Tibial nerve (tissue), 4 donors: ENCODE data around the gene GLT8D1.
A peak's percentile ranks its signal among the peaks of the same experiment; 100 is the strongest.

Experiments used
- EP300 ChIP-seq, 2 donors: sonication (generic); formaldehyde crosslinking; IDR thresholded peaks; one replicate each; pipeline ENCODE4 v1.6.1; 2017; ENCODE audit warnings: antibody characterized with exemption in 2 of 2, mild to moderate bottlenecking in 1 of 2
- POLR2A ChIP-seq, 2 donors: fragments of 450-650 bp; IDR thresholded peaks; one replicate each; pipeline ENCODE4 v1.6.1; 2017; ENCODE audit warnings: antibody characterized with exemption in 2 of 2, mild to moderate bottlenecking in 2 of 2, moderate library complexity in 2 of 2
- TF ChIP-seq, protein P1 (sequence below), 5 experiments: fragments of 200-600 bp in 3 of 5; fragments of 450-650 bp in 2 of 5; sonication (generic) in 3 of 5; IDR thresholded peaks; one replicate each; pipeline ENCODE4 v1.5.1; 2016 to 2019; ENCODE audit warnings: antibody characterized with exemption in 5 of 5, mild to moderate bottlenecking in 3 of 5, moderate library complexity in 2 of 5

DNA sequence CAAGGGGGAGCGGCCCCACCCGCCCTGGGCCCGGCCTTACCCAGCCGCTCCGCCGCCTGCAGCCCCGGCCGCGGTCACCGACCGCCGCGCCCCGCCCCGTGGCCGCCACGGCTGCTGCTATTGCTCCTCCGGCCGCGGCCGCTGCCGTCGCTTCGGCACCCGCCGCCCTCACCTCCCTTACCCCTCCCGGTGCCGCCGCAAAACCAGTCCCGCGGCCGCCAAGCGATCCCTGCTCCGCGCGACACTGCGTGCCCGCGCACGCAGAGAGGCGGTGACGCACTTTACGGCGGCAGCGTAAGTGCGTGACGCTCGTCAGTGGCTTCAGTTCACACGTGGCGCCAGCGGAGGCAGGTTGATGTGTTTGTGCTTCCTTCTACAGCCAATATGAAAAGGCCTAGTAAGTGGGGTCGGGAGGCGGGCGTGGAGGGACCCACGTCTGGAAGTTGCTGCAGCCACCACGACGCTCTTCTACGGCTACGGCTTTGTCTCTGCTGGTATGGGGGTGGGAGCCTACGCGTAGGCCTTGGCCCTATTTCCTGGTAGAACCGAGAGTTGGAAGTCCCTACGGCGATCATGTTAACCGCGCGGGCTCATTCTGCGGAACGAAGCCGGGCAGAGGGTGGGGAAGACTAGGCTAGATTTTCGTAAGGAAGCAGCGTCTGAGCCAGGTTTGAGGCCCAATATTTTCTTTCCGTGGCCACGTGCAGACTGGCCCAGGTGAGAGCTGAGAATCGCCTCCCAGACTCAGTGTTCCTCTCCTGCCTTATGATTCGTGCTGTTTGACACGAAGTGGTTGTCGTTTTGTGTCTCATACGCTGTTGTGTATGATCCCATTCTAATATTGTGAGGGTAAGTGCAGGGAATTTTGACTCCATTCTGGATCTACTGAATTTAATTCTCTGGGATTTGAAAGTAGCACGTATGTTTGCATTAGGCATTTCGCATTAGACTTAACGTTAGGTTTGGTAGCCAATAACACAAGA, 19.6 kb downstream of the GLT8D1 start, which contains the start of the genes GNL3 and PBRM1:
- TF ChIP-seq POLR2A (IDR thresholded peaks at IDR 0.05) (peak; percentile 50 to 82), EP300 (IDR thresholded peaks at IDR 0.05) (peak; percentile 73 to 97)
- TF ChIP-seq, protein P1, sequence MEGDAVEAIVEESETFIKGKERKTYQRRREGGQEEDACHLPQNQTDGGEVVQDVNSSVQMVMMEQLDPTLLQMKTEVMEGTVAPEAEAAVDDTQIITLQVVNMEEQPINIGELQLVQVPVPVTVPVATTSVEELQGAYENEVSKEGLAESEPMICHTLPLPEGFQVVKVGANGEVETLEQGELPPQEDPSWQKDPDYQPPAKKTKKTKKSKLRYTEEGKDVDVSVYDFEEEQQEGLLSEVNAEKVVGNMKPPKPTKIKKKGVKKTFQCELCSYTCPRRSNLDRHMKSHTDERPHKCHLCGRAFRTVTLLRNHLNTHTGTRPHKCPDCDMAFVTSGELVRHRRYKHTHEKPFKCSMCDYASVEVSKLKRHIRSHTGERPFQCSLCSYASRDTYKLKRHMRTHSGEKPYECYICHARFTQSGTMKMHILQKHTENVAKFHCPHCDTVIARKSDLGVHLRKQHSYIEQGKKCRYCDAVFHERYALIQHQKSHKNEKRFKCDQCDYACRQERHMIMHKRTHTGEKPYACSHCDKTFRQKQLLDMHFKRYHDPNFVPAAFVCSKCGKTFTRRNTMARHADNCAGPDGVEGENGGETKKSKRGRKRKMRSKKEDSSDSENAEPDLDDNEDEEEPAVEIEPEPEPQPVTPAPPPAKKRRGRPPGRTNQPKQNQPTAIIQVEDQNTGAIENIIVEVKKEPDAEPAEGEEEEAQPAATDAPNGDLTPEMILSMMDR (IDR thresholded peaks at IDR 0.05), result peak in 2 of 5 experiments; percentile 26 to 29
